ENCODE measurements around the gene UGT1A8. TPM values are rescaled to one million over a fixed set of nuclear protein-coding genes. Genes with fewer than 3 reads are reported as not detected.

UGT1A8 gene
- polyA plus RNA-seq, 1 of the 3 experiments (the other 2 are of a cell fraction), result not detected

DNA sequence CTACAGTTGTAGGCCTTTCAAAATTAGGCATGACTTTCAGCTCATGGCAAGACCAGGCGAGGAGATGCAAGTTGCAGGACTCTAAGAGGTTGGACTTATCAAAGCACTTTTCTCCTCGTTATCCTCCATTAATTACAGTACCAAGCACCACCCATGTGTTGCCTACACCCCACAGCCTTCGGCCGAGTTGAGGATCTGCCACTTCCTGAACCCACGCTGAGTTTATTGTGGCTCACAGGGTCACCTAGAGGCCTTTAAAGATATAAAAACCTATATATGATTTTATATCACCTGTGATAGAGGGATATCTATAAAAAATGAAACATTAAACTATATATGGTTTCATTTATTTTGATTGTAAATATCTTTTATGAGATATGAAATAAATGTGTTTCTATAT is 21.4 kb downstream of the UGT1A8 start:
- ChIA-PET POLR2A (no interaction called here), CTCF (no interaction called here)
- H3K27ac ChIP-seq (ENCODE audit: low read depth in 2 of 2, low read length in 1 of 2), result no peak overlapping the region
- H3K79me2 ChIP-seq (ENCODE audit: insufficient read depth), result no peaks in the 10 kb centered on the region
- H3K4me3 ChIP-seq (ENCODE audit: low read depth in 2 of 2, low read length in 1 of 2), result no peak overlapping the region
- no peaks in the 10 kb centered on the region for H3F3A ChIP-seq (replicated peaks; ENCODE audit: insufficient read depth)
- no peak overlapping the region for H3K4me2 ChIP-seq
- no peaks in the 10 kb centered on the region for H4K20me1 ChIP-seq (ENCODE audit: insufficient read depth)
- 51% methylated on average over 5 of the region's 5 CpGs for WGBS (ENCODE audit: low lambda C conversion rate)
- no peaks in the 10 kb centered on the region for H3K36me3 ChIP-seq (replicated peaks in 1 of 2; ENCODE audit: control insufficient read depth in 1 of 2, insufficient read depth in 2 of 2, low read length in 1 of 2)
- H3K27me3 ChIP-seq (ENCODE audit: insufficient read depth), result no peaks in the 10 kb centered on the region
- H3K9me3 ChIP-seq, result no peaks in the 10 kb centered on the region
- no peaks in the 10 kb centered on the region for H3K9me2 ChIP-seq
- H3K4me1 ChIP-seq (ENCODE audit: control insufficient read depth in 1 of 2, insufficient read depth in 2 of 2, low read depth in 1 of 2, low read length in 1 of 2), result no peaks in the 10 kb centered on the region
- H3K9ac ChIP-seq, result no peak overlapping the region
- H2AFZ ChIP-seq (ENCODE audit: low read depth), result no peak overlapping the region
- TF ChIP-seq EP300 (IDR thresholded peaks at IDR 0.05; ENCODE audit: borderline replicate concordance in 1 of 2, low read depth in 1 of 2, low read length in 1 of 2) (no peak), NRF1 (IDR thresholded peaks at IDR 0.05; ENCODE audit: low read depth, low read length) (no peak), ELF1 (IDR thresholded peaks at IDR 0.05) (no peak), YY1 (IDR thresholded peaks at IDR 0.05; ENCODE audit: low read depth) (no peak), MXI1 (IDR thresholded peaks at IDR 0.05; ENCODE audit: low read depth, low read length) (no peak), RXRA (IDR thresholded peaks at IDR 0.05; ENCODE audit: borderline replicate concordance, low read depth) (no peak), RFX5 (IDR thresholded peaks at IDR 0.05; ENCODE audit: low read length) (no peak), POLR2AphosphoS5 (IDR thresholded peaks at IDR 0.05; ENCODE audit: low read depth, low read length) (no peak), FOXM1 (IDR thresholded peaks at IDR 0.05; ENCODE audit: low read depth) (no peak), NFIC (IDR thresholded peaks at IDR 0.05; ENCODE audit: borderline replicate concordance) (no peak), GABPA (IDR thresholded peaks at IDR 0.05; ENCODE audit: low read depth) (no peak)
- TF ChIP-seq, protein P1, sequence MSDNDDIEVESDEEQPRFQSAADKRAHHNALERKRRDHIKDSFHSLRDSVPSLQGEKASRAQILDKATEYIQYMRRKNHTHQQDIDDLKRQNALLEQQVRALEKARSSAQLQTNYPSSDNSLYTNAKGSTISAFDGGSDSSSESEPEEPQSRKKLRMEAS (IDR thresholded peaks at IDR 0.05; ENCODE audit: low read depth), result no peak
- TF ChIP-seq, protein P2, sequence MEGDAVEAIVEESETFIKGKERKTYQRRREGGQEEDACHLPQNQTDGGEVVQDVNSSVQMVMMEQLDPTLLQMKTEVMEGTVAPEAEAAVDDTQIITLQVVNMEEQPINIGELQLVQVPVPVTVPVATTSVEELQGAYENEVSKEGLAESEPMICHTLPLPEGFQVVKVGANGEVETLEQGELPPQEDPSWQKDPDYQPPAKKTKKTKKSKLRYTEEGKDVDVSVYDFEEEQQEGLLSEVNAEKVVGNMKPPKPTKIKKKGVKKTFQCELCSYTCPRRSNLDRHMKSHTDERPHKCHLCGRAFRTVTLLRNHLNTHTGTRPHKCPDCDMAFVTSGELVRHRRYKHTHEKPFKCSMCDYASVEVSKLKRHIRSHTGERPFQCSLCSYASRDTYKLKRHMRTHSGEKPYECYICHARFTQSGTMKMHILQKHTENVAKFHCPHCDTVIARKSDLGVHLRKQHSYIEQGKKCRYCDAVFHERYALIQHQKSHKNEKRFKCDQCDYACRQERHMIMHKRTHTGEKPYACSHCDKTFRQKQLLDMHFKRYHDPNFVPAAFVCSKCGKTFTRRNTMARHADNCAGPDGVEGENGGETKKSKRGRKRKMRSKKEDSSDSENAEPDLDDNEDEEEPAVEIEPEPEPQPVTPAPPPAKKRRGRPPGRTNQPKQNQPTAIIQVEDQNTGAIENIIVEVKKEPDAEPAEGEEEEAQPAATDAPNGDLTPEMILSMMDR (IDR thresholded peaks at IDR 0.05), result no peak
- TF ChIP-seq, protein P3, sequence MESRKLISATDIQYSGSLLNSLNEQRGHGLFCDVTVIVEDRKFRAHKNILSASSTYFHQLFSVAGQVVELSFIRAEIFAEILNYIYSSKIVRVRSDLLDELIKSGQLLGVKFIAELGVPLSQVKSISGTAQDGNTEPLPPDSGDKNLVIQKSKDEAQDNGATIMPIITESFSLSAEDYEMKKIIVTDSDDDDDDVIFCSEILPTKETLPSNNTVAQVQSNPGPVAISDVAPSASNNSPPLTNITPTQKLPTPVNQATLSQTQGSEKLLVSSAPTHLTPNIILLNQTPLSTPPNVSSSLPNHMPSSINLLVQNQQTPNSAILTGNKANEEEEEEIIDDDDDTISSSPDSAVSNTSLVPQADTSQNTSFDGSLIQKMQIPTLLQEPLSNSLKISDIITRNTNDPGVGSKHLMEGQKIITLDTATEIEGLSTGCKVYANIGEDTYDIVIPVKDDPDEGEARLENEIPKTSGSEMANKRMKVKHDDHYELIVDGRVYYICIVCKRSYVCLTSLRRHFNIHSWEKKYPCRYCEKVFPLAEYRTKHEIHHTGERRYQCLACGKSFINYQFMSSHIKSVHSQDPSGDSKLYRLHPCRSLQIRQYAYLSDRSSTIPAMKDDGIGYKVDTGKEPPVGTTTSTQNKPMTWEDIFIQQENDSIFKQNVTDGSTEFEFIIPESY (IDR thresholded peaks at IDR 0.05; ENCODE audit: borderline replicate concordance, low read depth), result no peak
- DNase-seq, result no peak

DNA sequence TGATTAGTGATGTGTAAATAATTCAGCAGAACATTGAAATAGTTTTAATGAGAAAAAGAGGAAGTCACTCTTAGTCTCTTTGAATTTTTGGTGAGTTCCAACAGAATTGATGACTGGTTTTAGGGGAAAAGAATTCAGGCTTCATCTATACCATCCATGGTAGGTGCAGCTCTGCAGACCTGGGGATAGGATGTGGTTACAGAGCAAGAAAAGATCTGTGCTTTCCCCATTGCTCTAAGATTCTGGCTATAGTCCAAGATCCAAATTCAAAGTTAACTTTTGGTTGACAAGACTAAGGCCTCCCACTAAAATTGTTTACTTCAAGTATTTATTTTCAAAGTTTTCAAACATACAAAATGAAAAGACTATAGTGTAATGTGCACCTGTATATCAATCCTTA is 22.4 kb downstream of the UGT1A8 start:
- H3K4me2 ChIP-seq, result no peak overlapping the region
- no peaks in the 10 kb centered on the region for H3K4me1 ChIP-seq (ENCODE audit: control insufficient read depth in 1 of 2, insufficient read depth in 2 of 2, low read depth in 1 of 2, low read length in 1 of 2)
- no peaks in the 10 kb centered on the region for H3K27me3 ChIP-seq (ENCODE audit: insufficient read depth)
- no peak overlapping the region for H3K4me3 ChIP-seq (ENCODE audit: low read depth in 2 of 2, low read length in 1 of 2)
- H3K27ac ChIP-seq (ENCODE audit: low read depth in 2 of 2, low read length in 1 of 2), result no peak overlapping the region
- POLR2A ChIA-PET, result no interaction called here
- CTCF ChIA-PET, result no interaction called here
- H4K20me1 ChIP-seq (ENCODE audit: insufficient read depth), result no peaks in the 10 kb centered on the region
- H3F3A ChIP-seq (replicated peaks; ENCODE audit: insufficient read depth), result no peaks in the 10 kb centered on the region
- no peaks in the 10 kb centered on the region for H3K79me2 ChIP-seq (ENCODE audit: insufficient read depth)
- no peak overlapping the region for H3K9ac ChIP-seq
- no peaks in the 10 kb centered on the region for H3K9me2 ChIP-seq
- no peaks in the 10 kb centered on the region for H3K36me3 ChIP-seq (replicated peaks in 1 of 2; ENCODE audit: control insufficient read depth in 1 of 2, insufficient read depth in 2 of 2, low read length in 1 of 2)
- no peak for DNase-seq
- H2AFZ ChIP-seq (ENCODE audit: low read depth), result no peak overlapping the region
- H3K9me3 ChIP-seq, result no peaks in the 10 kb centered on the region
- no peak for TF ChIP-seq EP300 (IDR thresholded peaks at IDR 0.05; ENCODE audit: borderline replicate concordance in 1 of 2, low read depth in 1 of 2, low read length in 1 of 2)
- TF ChIP-seq RFX5 (IDR thresholded peaks at IDR 0.05; ENCODE audit: low read length), result no peak
- TF ChIP-seq, protein P4, sequence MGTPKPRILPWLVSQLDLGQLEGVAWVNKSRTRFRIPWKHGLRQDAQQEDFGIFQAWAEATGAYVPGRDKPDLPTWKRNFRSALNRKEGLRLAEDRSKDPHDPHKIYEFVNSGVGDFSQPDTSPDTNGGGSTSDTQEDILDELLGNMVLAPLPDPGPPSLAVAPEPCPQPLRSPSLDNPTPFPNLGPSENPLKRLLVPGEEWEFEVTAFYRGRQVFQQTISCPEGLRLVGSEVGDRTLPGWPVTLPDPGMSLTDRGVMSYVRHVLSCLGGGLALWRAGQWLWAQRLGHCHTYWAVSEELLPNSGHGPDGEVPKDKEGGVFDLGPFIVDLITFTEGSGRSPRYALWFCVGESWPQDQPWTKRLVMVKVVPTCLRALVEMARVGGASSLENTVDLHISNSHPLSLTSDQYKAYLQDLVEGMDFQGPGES (IDR thresholded peaks at IDR 0.05; ENCODE audit: low read depth, low read length), result no peak
- TF ChIP-seq CHD2 (IDR thresholded peaks at IDR 0.05; ENCODE audit: low read length, partially characterized antibody), result no peak
- TF ChIP-seq RAD21 (IDR thresholded peaks at IDR 0.05; ENCODE audit: low read length), result no peak
- TF ChIP-seq RCOR1 (IDR thresholded peaks at IDR 0.05; ENCODE audit: low read length), result no peak
- TF ChIP-seq, protein P2 (IDR thresholded peaks at IDR 0.05), result no peak
- TF ChIP-seq NFIC (IDR thresholded peaks at IDR 0.05; ENCODE audit: borderline replicate concordance), result no peak
- no peak for TF ChIP-seq FOSL2 (IDR thresholded peaks at IDR 0.05; ENCODE audit: borderline replicate concordance, low read depth)

Measured in SK-N-SH (cell line).